Stimulated activated CD4-positive, alpha-beta T cell treated with anti-CD3 and anti-CD28 coated beads, Interleukin-4, amount 100 ng/mL, for 4 hours (primary cell): ENCODE measurements around the gene SLC35G6.
"Not testable (repeated sequence)": the region's sequence is repeated elsewhere in the genome, so short reads cannot be mapped to it uniquely, and the experiment has no call there.

Experiments
- DNase-seq, 2 experiments: peaks; one replicate each; pipeline ENCODE4 v3.0.0-alpha.2; 2020

SLC35G6 gene

GRCh38 chr17:7460850-7461660 is 20.2 kb upstream of the SLC35G6 start:
- no peak for DNase-seq

DNA sequence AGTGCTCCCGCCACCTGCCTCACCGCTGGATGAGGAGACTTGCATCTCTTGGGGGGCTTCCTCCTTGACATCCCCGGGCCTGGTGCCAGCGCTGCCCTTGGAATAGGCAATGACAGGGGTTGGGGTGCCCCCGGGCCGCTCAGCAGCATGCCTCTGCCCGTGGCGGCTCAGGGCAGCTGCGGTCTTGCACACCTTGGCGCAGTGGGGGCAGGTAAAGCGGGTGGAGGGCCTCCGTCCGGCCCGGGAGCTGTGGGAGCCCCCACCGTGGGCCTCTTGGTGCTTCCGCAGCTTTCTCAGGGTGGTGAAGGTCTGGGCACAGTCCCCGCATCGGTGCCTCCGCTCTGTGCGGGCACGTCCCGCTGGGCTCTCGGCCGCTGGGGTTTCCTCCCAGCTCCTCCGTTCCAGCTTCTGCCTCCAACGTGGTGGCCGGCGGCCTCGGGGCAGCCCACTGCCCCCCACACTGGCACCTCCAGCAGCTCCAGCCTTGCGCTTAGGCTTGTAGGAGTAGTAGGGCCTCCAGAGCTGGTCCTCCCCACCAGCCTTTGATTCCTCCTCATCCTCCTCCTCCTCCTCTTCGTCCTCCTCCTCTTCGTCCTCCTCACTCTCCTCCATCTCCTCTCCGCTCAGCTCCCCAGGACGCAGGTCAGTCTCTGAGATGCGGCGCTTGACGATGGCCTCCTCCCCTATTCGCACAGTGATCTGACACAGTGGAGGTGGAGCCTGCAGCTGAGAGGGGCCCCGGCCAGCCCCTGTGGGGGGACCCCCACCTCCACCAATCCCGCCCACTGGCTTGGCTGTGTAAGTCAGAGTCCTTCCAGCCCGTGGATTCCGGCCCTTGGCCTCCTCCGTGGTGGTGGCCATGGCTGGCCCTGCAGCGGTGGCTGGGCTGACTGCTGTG is 18.5 kb upstream of the SLC35G6 start:
- no peak for DNase-seq

- DNase-seq = no peak
These were observed 17.8 kb upstream of the SLC35G6 start for GRCh38 chr17:7463372-7463846.

- no peak for DNase-seq
These were observed 17.2 kb upstream of the SLC35G6 start for GRCh38 chr17:7464081-7464480.

DNA sequence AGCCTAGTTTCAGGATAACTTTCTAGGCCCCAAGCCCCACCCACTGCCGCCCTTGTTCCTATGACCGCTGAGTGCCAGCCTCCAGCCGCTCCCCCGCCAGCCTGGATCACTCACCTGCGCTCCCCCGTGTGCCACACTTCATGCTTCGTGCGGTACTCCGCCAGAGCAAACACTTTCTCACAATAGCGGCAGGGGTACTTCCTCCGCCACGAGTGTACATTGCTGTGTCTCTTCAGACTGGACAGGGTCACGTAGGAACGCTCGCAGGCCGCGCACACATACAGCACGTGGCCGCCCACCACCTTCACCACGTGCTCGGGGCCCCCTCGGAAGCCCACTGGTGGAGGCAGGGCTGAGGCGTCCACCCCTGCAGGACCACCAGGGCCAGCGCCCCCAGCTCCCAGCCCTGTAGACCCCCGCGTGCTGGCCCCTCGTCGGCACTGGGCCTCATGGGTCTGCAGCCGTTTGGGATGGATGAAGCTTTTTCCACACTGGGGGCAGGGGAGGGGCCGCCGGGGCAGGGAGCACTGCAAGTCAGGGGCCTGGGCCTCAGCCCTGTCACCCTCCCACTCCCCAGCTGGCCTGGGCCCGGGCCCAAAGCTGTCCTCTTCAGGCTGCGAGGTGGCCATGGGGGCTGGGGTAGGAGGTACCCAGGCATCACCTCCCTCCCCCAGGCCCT is 15.5 kb upstream of the SLC35G6 start:
- no peak for DNase-seq

DNA sequence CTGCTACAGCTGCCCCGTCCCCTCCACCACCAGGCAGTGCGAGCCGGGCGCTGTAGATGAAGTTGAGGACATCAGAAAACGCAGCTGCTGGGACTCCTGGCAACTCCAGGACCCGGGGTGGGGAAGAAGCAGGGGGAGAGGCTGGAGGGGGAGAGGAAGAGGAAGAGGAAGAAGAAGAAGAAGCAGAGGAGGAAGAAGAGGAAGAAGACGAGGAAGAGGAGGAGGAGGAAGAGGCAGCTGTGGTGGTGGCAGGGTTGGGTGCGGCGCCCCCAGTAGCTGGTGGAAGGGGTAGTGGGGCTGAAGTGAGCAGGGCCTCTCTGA is 15.0 kb upstream of the SLC35G6 start:
- no peak for DNase-seq

GRCh38 chr17:7466639-7467341 is 14.5 kb upstream of the SLC35G6 start:
- no peak for DNase-seq

DNA sequence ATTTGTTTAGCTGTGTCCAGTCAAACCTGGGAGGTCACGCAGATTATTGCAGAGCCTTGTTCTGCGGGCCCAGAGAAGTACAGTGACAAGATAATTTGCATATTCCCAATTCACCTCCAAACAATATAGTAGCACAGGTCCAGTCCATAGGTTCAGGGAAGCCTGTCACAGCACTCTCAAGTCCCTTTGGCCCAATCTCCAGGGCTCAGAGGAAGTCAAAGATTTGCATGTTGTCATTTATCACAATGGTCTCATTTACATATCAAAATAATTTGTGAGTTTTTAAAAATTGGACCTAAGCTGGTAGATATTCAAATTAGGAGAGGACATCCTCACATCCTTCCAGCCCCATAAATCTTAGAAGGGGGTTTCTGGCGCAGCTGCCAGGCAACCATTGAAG is 13.7 kb upstream of the SLC35G6 start:
- no peak for DNase-seq

GRCh38 chr17:7468290-7468689 is 13.0 kb upstream of the SLC35G6 start:
- DNase-seq = no peak

GRCh38 chr17:7468804-7469389 is 12.3 kb upstream of the SLC35G6 start:
- DNase-seq = no peak

DNA sequence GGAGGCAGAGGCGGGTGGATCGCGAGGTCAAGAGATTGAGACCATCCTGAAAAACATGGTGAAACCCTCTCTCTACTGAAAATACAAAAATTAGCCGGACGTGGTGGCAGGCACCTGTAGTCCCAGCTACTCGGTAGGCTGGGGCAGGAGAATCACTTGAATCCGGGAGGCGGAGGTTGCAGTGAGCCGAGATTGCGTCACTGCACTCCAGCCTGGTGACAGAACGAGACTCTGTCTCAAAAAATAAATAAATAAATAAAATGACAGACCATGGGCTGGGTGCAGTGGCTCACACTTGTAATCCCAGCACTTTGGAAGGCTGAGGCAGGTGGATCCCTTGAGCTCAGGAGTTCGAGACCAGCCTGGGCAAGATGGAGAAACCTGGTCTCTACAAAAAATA is 11.4 kb upstream of the SLC35G6 start:
- DNase-seq = not testable (repeated sequence)

DNA sequence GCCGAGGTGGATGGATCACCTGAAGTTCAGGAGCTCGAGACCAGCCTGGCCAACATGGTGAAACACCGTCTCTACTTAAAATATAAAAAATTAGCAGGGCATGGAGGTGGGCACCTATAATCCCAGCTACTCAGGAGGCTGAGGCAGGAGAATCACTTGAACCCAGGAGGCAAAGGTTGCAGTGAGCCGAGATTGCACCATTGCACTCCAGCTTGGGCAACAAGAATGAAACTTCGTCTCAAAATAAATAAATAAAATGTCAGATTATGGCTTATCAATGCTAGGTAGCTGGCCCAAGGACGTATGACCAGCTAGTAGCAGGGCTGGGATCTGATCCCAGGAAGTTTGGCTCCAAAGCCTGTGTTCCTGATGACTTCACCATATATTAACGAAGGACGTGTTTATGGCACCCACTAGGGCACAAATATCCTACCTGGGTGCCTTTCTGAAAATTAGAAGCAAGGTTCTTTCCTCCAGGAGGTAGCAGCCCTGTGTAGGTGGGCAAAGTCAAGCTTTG is 10.7 kb upstream of the SLC35G6 start:
- not testable (repeated sequence) for DNase-seq

DNA sequence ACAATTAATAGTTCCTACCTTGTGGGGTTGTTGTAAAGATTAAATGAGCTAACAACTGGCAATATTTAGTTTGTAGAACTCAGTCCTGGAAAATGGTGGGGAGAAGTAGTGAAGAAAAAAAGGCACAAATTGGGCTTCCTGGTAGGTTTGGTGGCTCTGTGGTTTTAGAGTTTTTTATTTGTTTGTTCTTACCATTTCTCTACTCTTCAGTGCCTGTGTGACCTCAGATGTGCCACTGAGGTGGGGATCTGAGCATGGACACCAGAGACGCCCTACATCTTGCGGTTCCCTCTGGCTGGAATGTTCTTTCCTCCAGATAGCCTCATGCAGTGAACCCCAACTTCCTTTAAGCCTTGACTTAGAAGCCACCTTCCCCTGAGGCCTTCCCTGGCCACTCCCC is 9.5 kb upstream of the SLC35G6 start:
- no peak for DNase-seq

GRCh38 chr17:7474767-7475166 is 6.5 kb upstream of the SLC35G6 start:
- DNase-seq = not testable (repeated sequence)

GRCh38 chr17:7475764-7476422 is 5.4 kb upstream of the SLC35G6 start:
- DNase-seq = no peak

DNA sequence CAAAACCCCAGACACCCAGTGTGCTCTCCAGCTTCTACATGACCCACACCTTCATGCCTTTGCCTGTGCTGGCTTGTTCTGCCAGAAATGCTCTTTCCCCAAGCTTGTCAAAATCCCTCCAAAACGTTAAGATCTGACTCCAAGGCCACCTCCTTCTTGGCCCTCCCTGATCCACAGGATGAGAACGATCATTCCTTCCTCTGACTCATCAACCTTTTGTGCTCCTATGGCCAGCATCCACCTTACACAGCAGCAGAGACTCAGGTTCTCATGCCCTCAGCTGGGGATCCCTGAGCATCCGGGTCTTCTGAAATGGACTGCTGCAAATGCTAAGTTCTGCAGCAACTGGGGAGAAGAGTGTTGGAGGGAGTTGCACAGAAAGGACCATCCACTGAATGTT is 4.8 kb upstream of the SLC35G6 start:
- no peak for DNase-seq

DNA sequence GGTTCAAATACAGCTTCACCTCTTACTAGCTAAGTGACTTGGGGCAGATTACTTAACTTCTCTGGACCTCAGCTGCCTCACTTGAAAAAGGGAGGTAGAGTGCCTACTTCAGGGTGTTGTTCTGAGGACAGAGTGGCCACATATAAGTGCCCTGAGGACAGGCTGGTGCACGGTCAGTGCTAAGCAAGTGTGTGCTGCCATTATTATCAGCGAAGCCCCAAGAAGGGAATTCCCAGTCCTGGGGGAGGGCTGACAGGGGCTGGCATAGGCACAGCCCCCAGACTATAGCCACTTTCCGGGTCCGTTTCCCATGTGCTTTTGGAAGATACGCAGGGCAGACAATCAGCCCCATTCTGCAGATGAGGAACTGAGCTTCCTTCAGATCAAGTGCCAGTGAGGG is 4.3 kb upstream of the SLC35G6 start:
- no peak for DNase-seq

DNA sequence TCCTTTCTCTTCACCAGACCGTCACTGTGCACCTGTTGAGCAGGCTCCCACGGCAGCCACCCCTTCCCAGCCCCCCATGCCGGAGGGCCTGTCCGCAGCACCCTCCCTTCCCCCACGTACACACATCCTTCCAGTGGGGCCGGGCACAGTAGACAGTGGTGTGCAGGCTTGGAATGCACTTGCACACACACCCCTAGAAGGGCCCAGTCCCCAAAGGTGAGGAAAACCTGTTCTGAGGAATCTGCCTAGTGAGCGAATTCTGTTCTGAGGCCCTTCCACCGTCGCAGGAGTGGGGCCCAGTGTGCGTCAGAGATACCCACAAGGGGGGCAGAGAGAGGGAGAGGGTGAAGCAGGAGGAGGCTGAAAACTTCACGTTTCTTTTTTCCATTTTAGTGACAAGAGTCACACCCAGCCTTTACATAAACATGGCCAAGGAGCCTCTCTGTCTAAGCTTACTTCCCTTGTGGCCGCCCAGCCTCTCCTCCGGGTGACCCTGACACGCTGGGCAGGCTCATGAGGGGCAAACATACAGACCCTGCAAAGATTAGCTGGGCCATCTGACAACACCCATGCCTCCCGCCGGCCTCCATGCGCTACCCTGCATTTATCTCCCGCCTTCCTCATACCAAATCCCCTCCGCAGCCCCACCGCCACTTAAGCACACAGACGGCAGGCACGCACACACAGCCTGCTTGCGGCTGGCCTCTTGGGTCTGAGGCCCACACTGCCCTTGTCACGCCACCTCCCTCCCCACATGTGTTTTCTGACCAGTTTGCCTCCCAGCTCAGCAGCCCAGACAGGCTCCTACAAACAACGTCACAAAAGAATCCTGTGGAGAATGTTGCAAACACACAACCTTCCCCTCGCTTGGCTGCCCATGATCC is 3.6 kb upstream of the SLC35G6 start:
- peak; percentile 33 to 40 for DNase-seq

- peak; percentile 52 for DNase-seq
These were observed 2.7 kb upstream of the SLC35G6 start for GRCh38 chr17:7478276-7479212.
